HG03432 (cell line): ENCODE data around the gene CLEC20A.

Experiments
- ATAC-seq: cut with Tn5 transposase; IDR thresholded peaks from one replicate; pipeline ENCODE4 v1.9.1; 2021; ENCODE audit warnings: mild to moderate bottlenecking, moderate library complexity; ENCODE audit not compliant: unreplicated experiment

CLEC20A gene

DNA sequence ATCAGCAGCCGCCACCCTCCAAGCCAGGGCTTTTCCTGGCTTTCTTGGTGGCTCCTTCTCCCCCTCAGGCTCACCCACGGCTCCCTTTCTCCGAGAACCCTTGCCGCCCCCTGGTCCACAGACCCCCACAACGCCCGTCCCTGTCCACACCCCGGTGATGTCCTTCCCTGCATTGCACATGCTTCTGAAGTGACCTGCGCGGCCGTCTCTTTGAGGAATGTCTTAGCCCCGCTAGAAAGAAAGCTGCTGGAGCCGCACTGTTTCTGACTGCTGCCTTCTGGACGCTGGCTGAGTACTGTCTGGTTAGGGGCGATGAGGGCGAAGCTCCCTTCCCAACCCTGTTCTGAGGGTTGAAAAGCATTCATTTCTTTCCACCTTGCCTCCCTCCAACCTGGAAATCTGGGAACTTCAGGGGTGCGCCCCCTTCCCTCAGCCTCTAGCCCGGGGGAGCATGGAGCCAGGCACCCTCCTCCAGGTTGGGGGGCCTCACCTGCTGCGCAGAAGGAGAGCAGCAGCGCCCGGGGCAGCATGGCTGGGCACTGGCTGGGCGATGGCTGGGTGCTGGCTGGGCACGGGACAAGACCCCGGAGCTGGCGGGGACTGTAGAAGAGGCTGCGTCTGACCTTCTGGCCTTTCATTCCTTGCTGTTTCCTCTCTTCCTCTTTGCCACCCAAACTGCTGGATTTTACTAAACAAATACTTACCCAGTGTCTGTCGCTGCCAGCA lies at the start of gene CLEC20A:
Gene CLEC20A, minus strand, starts transcription at position 555 of the 726 bp plus-strand sequence. Its CDS starts 25 bp downstream, at position 530.
- no peak for ATAC-seq

DNA sequence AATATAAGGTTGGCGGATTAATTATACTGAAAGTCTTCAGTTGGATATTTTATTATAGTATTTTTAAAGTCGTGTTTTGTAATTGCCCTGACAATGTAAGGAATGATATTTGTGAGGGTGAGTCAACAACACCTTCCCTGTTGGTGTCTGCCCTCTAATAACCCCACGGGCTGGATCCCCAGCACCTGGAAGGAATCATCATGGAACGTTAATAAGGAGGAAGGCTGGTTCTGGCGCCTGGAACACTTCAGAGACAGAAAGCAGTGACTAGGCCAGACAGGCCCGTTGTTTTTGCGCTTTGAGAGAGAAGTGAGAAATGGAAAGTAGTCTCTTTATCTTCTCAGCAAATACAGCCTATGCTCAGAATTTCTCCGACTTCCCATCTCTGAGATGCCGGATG lies 47.8 kb upstream of the CLEC20A start:
- no peak for ATAC-seq

DNA sequence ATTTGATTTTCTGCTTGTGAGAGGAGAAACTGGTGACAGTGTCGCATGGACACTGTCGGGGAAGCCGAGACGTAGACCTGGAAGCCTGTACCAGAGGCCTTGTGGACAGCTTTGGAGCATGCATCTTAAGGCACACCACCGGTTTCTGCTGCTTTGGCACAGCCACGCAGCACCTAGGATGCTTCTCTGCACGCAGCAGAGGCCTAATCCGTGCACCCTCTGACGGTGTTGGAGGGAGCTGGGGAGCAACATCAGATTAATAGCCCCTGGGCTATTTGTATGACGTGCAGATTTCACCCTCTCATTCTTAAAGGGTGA lies 46.5 kb upstream of the CLEC20A start:
- peak; percentile 34 for ATAC-seq

DNA sequence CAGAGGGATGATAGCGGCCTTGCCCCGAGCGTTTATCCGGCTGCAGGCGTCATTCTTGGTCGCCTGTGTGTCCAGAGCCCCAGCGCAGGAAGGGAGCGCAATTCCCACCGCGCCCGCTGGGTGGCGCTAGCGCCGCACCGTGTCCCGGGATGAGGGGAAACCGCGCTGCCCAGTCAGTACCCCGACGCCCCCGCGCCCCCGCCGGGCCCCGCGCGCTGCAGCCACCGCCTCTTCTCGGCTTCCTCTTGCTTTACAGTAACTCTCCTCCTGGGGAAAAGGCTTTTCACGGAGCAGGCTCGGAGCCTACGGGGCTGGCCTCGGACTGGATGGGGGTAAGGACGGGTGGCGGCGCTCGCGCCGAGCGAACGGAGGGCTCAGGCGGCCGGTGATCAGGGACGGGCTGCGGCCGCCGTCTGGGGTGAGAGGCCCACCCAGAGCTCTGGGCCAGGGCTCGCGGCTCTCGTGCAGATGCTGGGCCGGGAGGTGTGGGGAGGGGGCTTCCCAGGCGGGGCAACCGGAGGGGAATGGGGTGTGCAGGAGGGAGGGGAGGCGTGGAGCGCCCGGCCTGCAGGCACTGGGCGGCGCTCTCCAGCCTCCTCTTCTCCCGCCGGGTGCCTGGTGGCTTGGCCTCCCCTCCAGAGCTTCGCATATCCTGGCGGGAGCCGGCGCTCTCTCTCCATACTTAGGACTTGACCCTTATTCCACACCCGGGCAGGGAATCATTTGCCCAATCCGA lies 46.0 kb upstream of the CLEC20A start:
- peak; percentile 86 for ATAC-seq

DNA sequence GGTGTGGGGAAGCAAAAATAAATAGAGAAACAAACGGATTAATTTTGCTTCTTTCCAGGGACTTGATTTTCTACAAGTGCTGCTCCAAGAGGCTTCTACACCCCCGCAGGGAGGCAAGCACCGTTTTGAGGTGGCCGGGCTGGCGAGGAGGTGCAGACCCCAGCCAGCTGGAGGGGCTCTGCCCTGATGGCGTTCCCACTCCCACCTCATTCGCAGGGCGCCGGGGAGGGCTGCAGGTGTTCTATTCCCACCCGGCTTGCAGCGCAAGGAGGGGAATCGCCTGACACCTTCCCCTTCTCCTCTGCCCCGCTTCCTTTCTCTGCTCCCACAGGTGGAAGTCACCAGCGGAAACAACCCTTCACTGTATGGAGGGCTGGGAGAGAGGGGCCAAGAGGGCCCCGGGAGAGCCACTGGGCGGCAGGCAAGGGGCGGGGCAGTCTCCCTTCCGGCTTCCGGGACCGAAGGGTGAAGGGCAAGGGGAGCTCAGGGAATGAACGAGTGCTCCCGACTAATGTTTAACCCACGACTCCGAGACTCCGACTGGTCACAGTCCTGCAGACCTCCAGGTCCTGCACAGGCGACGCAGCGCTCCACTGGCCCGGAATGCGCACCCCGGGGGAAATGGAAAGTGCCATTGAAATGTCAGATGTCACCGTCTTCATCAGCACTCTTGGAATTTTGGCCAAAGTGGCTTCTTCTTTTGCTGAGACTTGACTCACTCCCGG lies 45.2 kb upstream of the CLEC20A start:
- ATAC-seq, result peak; percentile 65

DNA sequence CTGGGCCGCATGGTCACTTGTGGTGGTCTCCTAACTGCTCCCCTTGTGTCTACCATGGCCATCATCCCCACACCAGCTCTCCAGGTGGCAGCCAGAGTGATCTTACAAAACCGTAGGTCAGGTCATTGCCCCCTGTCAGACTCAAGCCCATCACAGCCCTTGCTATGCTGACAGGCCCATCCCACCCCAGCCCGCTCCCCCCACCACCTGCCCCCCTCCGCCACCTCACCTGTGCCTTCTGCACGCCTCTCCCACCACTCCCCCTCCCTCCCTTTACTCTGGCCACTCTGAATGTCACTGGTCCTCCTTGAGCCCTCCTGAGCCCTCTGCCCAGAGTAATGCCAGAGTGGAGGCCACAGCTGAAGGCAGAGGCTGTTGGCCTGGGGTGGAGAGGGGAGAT lies 44.6 kb upstream of the CLEC20A start:
- no peak for ATAC-seq

DNA sequence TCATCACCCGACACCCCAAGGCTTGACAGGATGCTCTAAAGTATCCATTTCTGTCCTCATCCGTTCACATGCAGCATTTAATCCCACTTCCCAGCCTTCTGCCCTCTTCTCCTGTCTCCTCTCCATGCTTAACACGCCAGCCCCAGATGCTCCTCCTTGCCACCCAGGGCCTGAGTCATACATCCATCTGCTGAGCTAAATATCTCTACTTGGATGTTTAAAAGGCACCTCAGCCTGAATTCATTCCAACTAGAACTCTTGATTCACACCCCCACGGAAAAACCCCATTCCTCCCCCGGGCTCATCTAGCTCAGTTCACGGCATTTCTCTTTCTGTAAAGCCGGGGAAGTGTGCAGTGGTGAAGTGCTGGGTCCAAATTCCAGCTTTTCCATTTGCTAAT lies 43.9 kb upstream of the CLEC20A start:
- no peak for ATAC-seq

DNA sequence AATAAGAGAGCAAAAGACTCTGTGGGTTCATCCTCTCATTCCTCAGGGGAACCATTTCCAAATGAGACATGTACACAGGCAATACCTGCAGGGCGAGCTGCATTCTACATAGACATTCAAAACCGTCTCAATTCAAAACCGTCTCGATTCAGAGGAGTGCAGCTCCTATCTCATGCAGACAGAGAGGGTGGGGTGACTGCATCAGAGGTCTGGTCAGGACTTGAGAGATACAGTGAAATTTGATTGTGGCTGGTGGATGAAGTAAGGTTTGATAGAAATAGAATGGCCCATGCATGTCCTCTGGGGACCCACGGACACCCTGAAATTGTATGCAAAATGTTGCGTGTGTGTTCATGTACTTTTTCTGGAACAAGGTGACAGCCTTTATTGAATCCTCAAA lies 43.4 kb upstream of the CLEC20A start:
- ATAC-seq, result no peak

DNA sequence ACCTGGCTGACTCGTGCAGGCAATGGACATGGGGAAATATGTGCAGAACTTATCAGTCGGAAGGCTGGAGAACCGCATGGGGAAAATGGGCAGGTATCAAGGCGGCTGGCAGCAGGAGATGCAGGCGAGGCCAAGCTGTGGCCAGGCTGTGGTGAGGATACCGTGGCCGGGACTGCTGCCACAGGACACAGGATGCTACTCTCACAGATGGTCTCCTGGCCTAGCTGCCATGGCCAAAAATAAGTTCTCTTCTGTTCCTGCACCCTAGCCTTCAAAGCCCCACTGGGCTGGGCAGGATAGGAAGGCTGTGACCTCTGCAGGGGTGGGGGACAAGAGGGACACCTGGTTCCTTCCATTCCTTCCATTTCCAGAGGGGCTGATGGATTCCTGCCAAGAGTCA lies 42.5 kb upstream of the CLEC20A start:
- no peak for ATAC-seq

DNA sequence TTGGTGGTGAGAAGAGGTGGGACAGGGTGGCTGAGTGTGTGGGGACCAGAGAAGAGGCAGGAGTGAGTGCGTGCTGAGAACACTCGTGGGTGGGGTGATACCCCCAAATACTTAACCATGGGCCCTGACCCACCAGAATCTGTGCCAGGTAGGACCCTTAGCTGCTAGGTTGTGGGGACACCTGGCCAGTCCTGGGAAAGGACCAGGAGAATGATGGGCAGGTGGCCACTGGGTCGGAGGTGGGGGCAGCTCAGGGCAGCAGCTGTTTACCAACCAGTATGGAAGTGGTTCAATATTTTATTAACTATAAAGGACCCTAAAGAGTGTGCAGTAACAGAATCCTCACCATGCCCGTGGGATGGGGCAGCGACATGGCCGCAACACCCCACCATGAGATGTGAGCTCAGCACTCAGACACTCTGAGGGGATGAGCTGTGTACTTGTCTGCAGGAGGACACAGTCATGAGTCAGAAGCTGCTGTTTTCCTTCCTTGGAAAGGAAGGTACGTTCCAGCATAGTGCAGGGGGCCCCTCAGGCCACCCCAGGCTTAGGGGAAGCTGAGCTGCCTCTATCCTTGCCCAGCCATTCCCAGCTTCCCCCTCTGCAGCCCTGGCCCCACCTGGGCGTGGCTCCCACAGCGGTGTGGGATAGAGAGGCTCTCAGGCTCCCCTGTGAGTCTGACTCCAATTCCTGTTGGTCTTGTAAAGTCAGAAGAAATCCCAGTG lies 41.6 kb upstream of the CLEC20A start:
- ATAC-seq, result no peak

DNA sequence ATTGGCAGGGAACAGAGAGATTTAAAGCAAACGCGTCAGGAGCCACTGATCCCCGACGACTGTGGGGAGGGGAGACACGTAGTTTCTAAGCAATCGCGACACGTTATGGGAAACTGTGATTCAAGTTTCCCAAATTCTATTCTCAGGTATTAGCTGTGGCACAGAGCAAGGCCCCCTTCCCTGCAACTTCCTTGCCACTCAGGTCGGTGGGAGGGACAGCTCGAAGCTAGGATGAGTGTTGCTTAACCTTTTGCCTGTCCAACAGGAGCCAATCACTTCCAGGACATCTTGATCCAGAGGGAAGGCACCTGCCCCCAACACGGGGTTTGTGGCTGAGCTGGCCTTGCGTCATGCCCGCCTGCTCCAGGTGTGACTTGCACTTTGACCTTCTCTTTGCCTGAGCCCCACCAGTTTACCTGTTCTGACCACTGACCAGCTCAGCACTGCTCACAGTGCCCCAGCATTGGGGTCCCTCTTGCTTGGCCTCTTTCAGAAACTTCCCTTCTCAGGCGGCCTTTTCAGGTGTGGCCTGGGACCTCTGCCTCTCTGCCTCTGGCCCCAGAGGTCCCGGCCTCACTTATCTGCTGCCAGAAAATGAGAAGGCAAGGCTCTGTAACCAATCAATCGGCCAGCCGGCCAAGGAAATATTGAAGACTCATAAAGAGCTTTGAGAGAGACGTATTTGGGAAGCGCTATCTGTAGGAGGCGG lies 40.8 kb upstream of the CLEC20A start:
- no peak for ATAC-seq

DNA sequence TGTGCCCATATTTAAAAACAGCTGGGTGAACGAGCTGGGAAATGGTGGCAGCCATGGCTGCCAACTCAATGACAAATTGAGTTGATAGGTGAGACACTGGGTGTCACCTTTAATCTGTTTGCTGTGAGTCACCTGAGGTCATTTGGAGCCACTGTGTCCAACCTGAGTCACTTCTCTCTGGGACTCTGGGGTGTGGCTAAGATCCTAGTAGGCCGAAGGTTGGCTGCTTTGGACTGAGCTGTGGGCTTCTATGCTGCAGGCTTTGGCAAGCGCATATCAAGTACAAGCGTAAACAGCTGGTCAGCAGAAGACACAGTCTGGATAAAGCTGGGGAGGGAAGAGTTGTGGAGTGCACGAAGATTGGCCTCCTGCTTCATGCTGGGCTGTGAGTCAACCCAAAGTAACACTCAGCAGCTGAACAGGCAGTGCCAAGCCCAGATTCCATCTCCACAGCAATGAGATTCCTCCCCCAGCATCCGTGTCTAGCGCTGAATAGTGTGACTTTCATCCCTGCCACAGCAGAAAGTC lies 40.1 kb upstream of the CLEC20A start:
- ATAC-seq, result no peak

DNA sequence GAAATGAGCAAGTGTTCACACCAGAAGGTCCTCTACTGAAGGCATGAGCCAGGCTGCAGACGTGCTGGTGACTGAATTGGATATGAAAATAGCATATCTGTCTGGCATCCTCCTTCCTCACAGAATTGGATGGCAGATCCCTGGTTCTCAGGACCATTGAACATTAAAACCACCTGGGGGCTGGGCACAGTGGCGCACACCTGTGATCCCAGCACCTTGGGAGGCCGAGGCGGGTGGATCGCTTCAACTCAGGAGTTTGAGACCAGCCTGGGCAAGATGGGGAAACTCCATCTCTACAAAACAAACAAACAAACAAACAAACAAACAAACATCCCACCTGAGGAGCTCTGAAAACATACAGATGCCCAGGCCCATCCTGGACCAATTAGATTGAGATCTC lies 39.6 kb upstream of the CLEC20A start:
- ATAC-seq, result no peak

DNA sequence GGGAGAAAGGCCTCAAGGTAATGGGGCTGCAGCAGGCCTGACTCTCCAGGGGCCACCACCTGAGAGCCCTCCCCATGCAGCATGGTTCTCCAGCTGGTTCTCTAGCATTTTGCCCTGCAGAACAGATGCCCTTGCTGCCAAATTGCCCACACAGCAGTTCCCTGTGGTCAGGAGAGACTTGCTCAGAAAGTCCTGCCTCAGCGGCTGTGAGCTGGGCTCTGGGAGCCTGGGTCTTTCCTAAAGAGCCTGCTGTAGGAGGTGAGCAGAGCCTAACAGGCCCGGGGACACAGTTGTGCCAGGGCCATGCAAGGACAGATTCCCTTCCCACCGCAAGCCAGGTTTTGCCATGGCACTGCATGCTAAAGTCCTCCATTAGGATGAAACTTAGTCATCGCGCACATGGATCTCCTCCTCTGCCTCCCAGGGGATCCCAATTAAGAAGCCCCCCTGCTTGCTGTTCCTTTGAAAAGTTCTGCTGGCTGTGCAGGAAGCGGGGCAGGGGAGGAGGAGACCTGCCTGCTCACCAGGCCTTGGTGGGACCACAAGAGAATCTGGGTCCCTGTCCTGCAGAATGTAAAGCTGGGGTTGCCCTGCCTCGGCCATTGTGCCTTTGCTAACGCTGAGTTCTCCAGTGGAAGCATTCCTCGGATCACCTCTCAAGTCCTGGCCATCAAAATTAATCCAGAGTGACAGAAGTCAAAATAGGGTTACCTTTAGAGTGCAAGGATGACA lies 37.5 kb upstream of the CLEC20A start:
- no peak for ATAC-seq

DNA sequence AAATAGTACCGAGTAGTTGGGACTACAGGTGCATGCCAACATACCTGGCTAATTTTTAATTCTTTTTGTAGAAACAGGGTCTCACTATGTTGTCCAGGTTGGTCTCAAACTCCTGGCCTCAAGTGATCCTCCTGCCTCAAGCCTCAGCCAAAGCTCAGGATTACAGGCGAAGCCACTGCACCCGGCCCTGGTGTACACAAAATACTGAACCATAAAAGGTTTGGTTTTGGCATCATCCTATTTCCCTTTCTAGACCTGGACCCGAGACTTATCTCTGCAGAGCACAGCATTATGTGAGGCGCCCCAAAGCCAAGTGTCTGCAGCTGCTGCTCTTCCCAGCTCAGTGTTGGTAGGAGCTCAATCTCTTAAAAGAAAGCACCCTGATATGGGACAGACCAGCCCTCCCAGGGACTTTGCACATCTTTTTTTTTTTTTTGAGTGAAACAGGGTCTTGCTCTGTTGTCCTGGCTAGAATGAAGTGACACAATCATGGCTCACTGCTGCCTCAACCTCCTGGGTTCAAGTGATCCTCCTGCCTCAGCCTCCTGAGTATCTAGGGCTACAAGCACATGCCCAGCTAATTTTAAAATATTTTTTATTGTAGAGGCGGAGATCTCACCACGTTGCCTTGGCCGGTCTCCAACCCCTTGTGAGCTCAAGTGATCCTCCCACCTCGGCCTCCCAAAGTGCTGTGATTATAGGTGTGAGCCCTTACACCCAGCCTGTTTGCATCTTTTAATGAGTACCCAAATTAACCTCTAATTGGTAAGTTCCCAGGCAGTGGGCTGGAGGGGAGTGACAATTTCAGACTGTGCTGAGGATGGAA lies 36.6 kb upstream of the CLEC20A start:
- no peak for ATAC-seq

DNA sequence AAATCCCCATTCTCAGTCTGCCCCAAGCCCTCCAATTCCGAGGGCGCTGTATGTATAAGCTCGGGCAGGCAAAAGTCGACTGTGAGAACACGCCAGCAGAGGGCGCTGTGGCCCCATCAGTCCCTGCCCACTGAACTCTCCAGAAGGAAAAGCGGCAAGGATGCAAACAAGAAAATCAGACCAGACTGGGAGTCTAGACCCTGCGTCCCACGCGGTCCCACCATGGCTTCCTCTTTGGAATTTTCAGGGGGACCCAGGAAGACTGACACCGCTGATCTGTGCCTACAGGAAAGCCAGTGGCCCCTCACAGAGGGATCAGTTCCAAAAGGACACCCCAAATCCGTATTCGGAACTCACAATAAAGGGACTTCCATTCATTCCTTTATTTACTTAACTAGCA lies 35.6 kb upstream of the CLEC20A start:
- ATAC-seq, result peak; percentile 81

DNA sequence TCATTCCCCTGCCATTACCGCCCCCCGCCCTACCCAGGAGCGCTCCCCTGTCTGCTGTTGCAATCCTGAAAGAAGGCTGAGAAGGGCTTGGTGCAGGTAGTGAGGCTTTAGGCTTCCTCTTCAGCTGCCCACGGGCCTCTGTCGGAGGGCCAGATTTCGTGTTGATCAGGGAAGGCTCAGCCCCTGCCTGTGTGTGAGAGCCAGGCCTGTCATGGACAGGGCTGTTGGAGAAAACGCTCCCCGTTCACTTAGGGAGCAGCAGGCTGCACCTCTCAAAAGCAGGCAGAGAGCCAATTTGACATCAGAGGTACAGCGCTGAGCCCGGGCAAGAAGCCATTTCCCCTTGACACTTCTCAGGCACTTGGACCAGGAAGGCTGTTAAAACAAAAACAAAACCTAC lies 35.1 kb upstream of the CLEC20A start:
- peak; percentile 24 for ATAC-seq

DNA sequence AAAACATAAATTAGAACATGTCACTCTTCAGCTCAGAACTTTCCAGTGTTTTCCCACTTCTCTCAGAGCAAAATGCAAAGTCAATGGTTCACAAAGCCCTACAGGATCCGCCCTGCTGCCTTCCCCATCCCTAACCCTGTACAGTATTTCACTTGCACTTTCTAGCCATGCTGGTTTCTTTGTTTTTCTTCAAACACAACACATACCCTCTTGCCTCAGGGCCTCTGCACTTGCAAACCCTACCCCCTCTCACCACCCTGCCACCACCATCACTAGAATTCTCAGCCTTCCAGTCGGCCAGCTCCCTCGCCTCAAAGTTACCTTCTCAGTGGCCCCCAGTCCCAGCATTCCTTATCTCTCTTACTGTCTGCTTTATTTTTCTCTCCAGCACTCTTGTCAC lies 33.7 kb upstream of the CLEC20A start:
- ATAC-seq, result no peak

DNA sequence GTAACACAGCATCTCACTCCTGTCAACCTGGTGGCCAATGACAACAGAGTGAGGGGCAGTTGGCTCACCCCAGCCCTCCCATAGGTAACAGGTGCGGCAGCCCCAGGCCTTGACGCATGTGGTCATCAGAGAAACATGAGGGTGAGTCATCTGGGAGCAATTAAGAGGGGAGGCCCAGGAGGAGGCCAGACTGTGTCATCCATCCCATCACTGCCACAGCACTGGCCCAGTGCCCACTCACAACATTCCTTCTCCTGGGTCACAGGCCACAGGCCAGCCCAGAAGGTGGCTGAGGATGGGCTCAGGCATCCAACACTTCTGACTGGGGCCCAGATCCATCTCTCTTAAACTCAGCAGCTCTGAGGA lies 33.3 kb upstream of the CLEC20A start:
- no peak for ATAC-seq
